Ammon's horn (tissue), 1 donor: ENCODE measurements around the gene DGKB.
A peak's percentile ranks its signal among the peaks of the same experiment; 100 is the strongest.

Source experiments
- DNase-seq: peaks from one replicate; pipeline ENCODE4 v3.0.0-alpha.2; 2016; ENCODE audit warnings: low spot score

Gene DGKB

GRCh38 chr7:14859267-14859666 lies 43.3 kb downstream of the DGKB start:
- no peak for DNase-seq

- DNase-seq, result no peak
These were observed 43.7 kb downstream of the DGKB start for GRCh38 chr7:14858866-14859265.

GRCh38 chr7:14858410-14858809 lies 44.1 kb downstream of the DGKB start:
- no peak for DNase-seq

GRCh38 chr7:14855033-14855794 lies 47.3 kb downstream of the DGKB start:
- no peak for DNase-seq

- DNase-seq, result no peak
These were observed 48.1 kb downstream of the DGKB start for GRCh38 chr7:14854471-14854870.

GRCh38 chr7:14851610-14852009 lies 50.9 kb downstream of the DGKB start:
- DNase-seq, result no peak

- DNase-seq, result no peak
These were observed 52.5 kb downstream of the DGKB start for GRCh38 chr7:14850039-14850438.

- DNase-seq, result no peak
These were observed 56.1 kb downstream of the DGKB start for GRCh38 chr7:14846405-14846804.

- no peak for DNase-seq
These were observed 58.8 kb downstream of the DGKB start for GRCh38 chr7:14843755-14844154.

- DNase-seq, result no peak
These were observed 60.0 kb downstream of the DGKB start for GRCh38 chr7:14842523-14842922.

GRCh38 chr7:14841869-14842268 lies 60.7 kb downstream of the DGKB start:
- DNase-seq, result no peak

GRCh38 chr7:14841086-14841485 lies 61.5 kb downstream of the DGKB start:
- DNase-seq, result no peak

- no peak for DNase-seq
These were observed 63.2 kb downstream of the DGKB start for GRCh38 chr7:14839307-14839706.

GRCh38 chr7:14837216-14837615 lies 65.3 kb downstream of the DGKB start:
- no peak for DNase-seq

- peak; percentile 60 for DNase-seq
These were observed 65.9 kb downstream of the DGKB start for GRCh38 chr7:14836571-14837189.

- peak; percentile 24 for DNase-seq
These were observed 66.5 kb downstream of the DGKB start for GRCh38 chr7:14836006-14836405.

GRCh38 chr7:14835384-14835783 lies 67.2 kb downstream of the DGKB start:
- no peak for DNase-seq

- no peak for DNase-seq
These were observed 67.7 kb downstream of the DGKB start for GRCh38 chr7:14834883-14835282.

- DNase-seq, result peak; percentile 19
These were observed 68.1 kb downstream of the DGKB start for GRCh38 chr7:14834456-14834855.

GRCh38 chr7:14833707-14834106 lies 68.8 kb downstream of the DGKB start:
- DNase-seq, result no peak

GRCh38 chr7:14828053-14828452 lies 74.5 kb downstream of the DGKB start:
- no peak for DNase-seq

GRCh38 chr7:14826426-14826825 lies 76.1 kb downstream of the DGKB start:
- no peak for DNase-seq

- no peak for DNase-seq
These were observed 76.6 kb downstream of the DGKB start for GRCh38 chr7:14825912-14826311.

GRCh38 chr7:14822481-14822854 lies 80.1 kb downstream of the DGKB start:
- DNase-seq, result no peak
